Fibroblast of lung (primary cell): ENCODE data around the gene COQ6.

Experiments used
- EZH2 ChIP-seq: IDR thresholded peaks from 2 replicates; pipeline ENCODE4 v1.5.1; 2012; ENCODE audit warnings: low read length, control low read depth, mild to moderate bottlenecking; ENCODE audit errors: missing control alignments
- TF ChIP-seq, protein P1 (sequence below), 2 donors: IDR thresholded peaks in 1 of 2; conservative IDR thresholded peaks in 1 of 2; 1 replicate in 1 of 2; 2 replicates in 1 of 2; pipeline ENCODE4 v1.5.1; 2011 to 2012; ENCODE audit warnings: low read length in 2 of 2, control low read depth in 1 of 2, inconsistent platforms in 1 of 2, low read depth in 1 of 2, mild to moderate bottlenecking in 1 of 2

DNA sequence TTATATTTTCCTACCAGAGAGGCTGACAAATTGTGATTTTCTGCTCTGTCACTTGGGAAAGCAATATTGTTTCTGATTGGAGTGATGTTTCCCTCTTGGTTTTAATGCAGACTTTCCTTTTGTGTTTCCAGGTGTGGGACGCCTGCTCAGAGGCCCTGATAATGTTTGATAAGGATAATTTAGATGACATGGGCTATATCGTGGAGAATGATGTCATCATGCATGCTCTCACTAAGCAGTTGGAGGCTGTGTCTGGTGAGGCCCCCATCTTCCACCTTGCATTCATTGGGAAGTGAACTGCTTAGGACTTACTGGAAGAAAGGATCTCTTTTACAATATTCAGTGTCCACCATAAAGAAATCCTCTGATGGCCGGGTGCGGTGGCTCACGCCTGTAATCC lies 5.6 kb downstream of the COQ6 start:
- TF ChIP-seq, protein P1, sequence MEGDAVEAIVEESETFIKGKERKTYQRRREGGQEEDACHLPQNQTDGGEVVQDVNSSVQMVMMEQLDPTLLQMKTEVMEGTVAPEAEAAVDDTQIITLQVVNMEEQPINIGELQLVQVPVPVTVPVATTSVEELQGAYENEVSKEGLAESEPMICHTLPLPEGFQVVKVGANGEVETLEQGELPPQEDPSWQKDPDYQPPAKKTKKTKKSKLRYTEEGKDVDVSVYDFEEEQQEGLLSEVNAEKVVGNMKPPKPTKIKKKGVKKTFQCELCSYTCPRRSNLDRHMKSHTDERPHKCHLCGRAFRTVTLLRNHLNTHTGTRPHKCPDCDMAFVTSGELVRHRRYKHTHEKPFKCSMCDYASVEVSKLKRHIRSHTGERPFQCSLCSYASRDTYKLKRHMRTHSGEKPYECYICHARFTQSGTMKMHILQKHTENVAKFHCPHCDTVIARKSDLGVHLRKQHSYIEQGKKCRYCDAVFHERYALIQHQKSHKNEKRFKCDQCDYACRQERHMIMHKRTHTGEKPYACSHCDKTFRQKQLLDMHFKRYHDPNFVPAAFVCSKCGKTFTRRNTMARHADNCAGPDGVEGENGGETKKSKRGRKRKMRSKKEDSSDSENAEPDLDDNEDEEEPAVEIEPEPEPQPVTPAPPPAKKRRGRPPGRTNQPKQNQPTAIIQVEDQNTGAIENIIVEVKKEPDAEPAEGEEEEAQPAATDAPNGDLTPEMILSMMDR (conservative IDR thresholded peaks at IDR 0.05 in 1 of 2, IDR thresholded peaks at IDR 0.05 in 1 of 2; ENCODE audit: low read depth in 1 of 2, low read length in 2 of 2) = no peak
- no peak for TF ChIP-seq EZH2
